Spleen (tissue), 11 donors: ENCODE measurements around the gene RECK. TPM values are rescaled to one million over a fixed set of nuclear protein-coding genes. Genes with fewer than 3 reads are reported as not detected.

ENCODE experiments used
- DNase-seq: peaks from one replicate; pipeline ENCODE4 v3.0.0-alpha.2; 2020
- H3K27ac ChIP-seq, 8 donors: fragments of 200-600 bp; sonication (generic) in 7 of 8; 1 replicate in 4 of 8; 2 replicates in 4 of 8; pipeline versions ENCODE4 v1.5.0 to v1.8.0; 2016 to 2021; ENCODE audit warnings: inconsistent platforms in 4 of 8, mild to moderate bottlenecking in 4 of 8, moderate library complexity in 1 of 8
- H3K27me3 ChIP-seq, 7 donors: fragments of 200-600 bp; sonication (generic) in 6 of 7; replicated peaks in 1 of 7; 1 replicate in 4 of 7; 2 replicates in 3 of 7; pipeline versions ENCODE4 v1.5.0 to v1.8.0; 2016 to 2021; ENCODE audit warnings: inconsistent platforms in 3 of 7, mild to moderate bottlenecking in 1 of 7
- H3K36me3 ChIP-seq, 6 donors: fragments of 200-600 bp; sonication (generic) in 5 of 6; 1 replicate in 4 of 6; 2 replicates in 2 of 6; pipeline versions ENCODE4 v1.5.0 to v1.8.0; 2016 to 2021; ENCODE audit warnings: inconsistent platforms in 2 of 6
- H3K4me1 ChIP-seq, 6 donors: fragments of 200-600 bp; sonication (generic) in 5 of 6; 1 replicate in 3 of 6; 2 replicates in 3 of 6; pipeline versions ENCODE4 v1.5.0 to v1.8.0; 2016 to 2021; ENCODE audit warnings: inconsistent platforms in 3 of 6
- H3K4me3 ChIP-seq, 8 donors: fragments of 200-600 bp; sonication (generic) in 7 of 8; 1 replicate in 4 of 8; 2 replicates in 4 of 8; pipeline versions ENCODE4 v1.5.0 to v1.8.0; 2016 to 2021; ENCODE audit warnings: inconsistent platforms in 4 of 8, mild to moderate bottlenecking in 4 of 8, moderate library complexity in 2 of 8
- H3K9me3 ChIP-seq, 8 donors: fragments of 200-600 bp; sonication (generic) in 7 of 8; 1 replicate in 4 of 8; 2 replicates in 4 of 8; pipeline versions ENCODE4 v1.5.0 to v1.8.0; 2016 to 2021; ENCODE audit warnings: inconsistent platforms in 4 of 8
- POLR2A ChIP-seq, 3 donors: fragments of 450-650 bp; IDR thresholded peaks; one replicate each; pipeline ENCODE4 v1.5.1; 2017; ENCODE audit warnings: antibody characterized with exemption in 3 of 3, mild to moderate bottlenecking in 1 of 3
- POLR2AphosphoS5 ChIP-seq, 3 donors: sonication (generic); formaldehyde crosslinking; IDR thresholded peaks; one replicate each; pipeline ENCODE4 v1.5.1; 2017; ENCODE audit warnings: antibody characterized with exemption in 3 of 3
- WGBS, 5 donors: extraction: QIAGEN DNeasy Blood & Tissue Kit in 3 of 5; methylation state at CpG; one replicate each; pipeline versions ENCODE4 v1.1.5 to v1.1.7; 2013 to 2018; 5-methylcytosine and 5-hydroxymethylcytosine counted together
- intact Hi-C: fragments of 100-400 bp; cut with DNase I; formaldehyde crosslinking; loops from one replicate; pipeline ENCODE4 v1.15.0; 2023; ENCODE audit warnings: low total_unique reads
- polyA plus RNA-seq, 3 donors: library from polyadenylated mRNA; stranded (reverse); fragments of 200-250 nt; gene quantifications; one replicate each; pipeline ENCODE4 v1.2.1, GENCODE V29; 2013
- total RNA-seq, 7 donors: library from RNA; depleted of rRNA in 3 of 7; stranded (reverse); fragments of >200 nt in 3 of 7; fragmentation: NEBNext Ultra II Directional in 4 of 7; extraction: Animal tissue kit (Norgen Biotek cat#: 25700) in 4 of 7; gene quantifications; one replicate each; pipeline versions ENCODE4 v1.1.0 to v1.2.1, GENCODE V29; 2016 to 2021
- TF ChIP-seq, protein P1 (sequence below), 11 experiments: fragments of 200-600 bp in 7 of 11; fragments of 450-650 bp in 4 of 11; sonication (generic) in 4 of 11; IDR thresholded peaks in 8 of 11; conservative IDR thresholded peaks in 3 of 11; 1 replicate in 7 of 11; 2 replicates in 4 of 11; pipeline versions ENCODE4 v1.4.0 to v1.8.0; 2016 to 2021; ENCODE audit warnings: antibody characterized with exemption in 11 of 11, inconsistent platforms in 4 of 11, mild to moderate bottlenecking in 1 of 11
- donor health status: healthy with polysubstance abuse.
- donor health status: DM: no; HTN: no; CAD: no; lungs with moderate emphysema.
- donor health status: DM: no; HTN: no; CAD: no.
- donor health status: Bipolar disorder and iron deficiency.
- donor health status: healthy.
- donor health status: DM: no; HTN: no; CAD: no.
- donor health status: DM: yes; HTN: yes; CAD: no.

Gene RECK
- total and polyA plus RNA-seq, 10 donors: 2.7 to 16.0 (median 9.8) TPM

DNA sequence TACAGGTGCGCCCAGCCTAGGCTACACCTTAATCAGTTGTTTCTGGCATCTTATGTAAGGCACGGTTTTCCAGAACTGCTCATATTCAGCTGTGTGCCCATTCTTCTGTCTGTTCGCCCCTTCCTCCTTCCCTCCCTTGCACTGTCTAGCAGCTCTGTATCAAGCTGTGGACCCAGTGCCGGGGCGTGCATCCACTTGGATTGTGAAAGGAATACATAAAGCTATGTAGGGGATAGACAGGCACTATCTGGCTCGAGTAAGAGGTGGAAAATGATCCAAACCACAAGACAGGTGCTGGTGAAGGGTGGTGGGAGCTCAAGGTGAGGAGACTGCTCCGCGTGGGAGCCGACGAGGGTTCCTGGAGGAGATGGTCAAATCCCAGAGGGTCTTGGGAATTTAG, 101.8 kb downstream of the RECK start:
- peaks cover 46 to 81% (median 73%) of the 10 kb centered on the region in 6 donors for H3K4me1 ChIP-seq
- peaks cover 0 to 9% (median 0%) of the 10 kb centered on the region in 6 donors for H3K36me3 ChIP-seq
- peaks cover 0 to 4% (median 0%) of the 10 kb centered on the region in 7 donors for H3K27me3 ChIP-seq
- WGBS, 5 donors: 94 to 96% (median 96%) methylated on average over 10 of the region's 10 CpGs
- H3K4me3 ChIP-seq: peak overlapping the region in 1 of 8 donors; percentile 74
- intact Hi-C loops: no loop called here
- TF ChIP-seq, protein P1, sequence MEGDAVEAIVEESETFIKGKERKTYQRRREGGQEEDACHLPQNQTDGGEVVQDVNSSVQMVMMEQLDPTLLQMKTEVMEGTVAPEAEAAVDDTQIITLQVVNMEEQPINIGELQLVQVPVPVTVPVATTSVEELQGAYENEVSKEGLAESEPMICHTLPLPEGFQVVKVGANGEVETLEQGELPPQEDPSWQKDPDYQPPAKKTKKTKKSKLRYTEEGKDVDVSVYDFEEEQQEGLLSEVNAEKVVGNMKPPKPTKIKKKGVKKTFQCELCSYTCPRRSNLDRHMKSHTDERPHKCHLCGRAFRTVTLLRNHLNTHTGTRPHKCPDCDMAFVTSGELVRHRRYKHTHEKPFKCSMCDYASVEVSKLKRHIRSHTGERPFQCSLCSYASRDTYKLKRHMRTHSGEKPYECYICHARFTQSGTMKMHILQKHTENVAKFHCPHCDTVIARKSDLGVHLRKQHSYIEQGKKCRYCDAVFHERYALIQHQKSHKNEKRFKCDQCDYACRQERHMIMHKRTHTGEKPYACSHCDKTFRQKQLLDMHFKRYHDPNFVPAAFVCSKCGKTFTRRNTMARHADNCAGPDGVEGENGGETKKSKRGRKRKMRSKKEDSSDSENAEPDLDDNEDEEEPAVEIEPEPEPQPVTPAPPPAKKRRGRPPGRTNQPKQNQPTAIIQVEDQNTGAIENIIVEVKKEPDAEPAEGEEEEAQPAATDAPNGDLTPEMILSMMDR (IDR thresholded peaks at IDR 0.05 in 8 of 11, conservative IDR thresholded peaks at IDR 0.05 in 3 of 11): no peak
- no peak for TF ChIP-seq POLR2A (IDR thresholded peaks at IDR 0.05)
- no peak for TF ChIP-seq POLR2AphosphoS5 (IDR thresholded peaks at IDR 0.05)
- no peaks in the 10 kb centered on the region for H3K9me3 ChIP-seq
- peak overlapping the region in 6 of 8 donors; percentile 13 to 95 (median 91) for H3K27ac ChIP-seq
- no peak for DNase-seq

- H3K9me3 ChIP-seq: no peaks in the 10 kb centered on the region
- H3K4me1 ChIP-seq: peaks cover 50 to 85% (median 77%) of the 10 kb centered on the region in 6 donors
- intact Hi-C loops: no loop called here
- TF ChIP-seq, protein P1 (IDR thresholded peaks at IDR 0.05 in 8 of 11, conservative IDR thresholded peaks at IDR 0.05 in 3 of 11): no peak
- TF ChIP-seq POLR2A (IDR thresholded peaks at IDR 0.05) (no peak), POLR2AphosphoS5 (IDR thresholded peaks at IDR 0.05) (no peak)
- WGBS, 5 donors: 94 to 99% (median 98%) methylated on average over 5 of the region's 5 CpGs
- no peak for DNase-seq
- H3K27me3 ChIP-seq: peaks cover 0 to 4% (median 0%) of the 10 kb centered on the region in 7 donors
- peak overlapping the region in 6 of 8 donors; percentile 13 to 95 (median 91) for H3K27ac ChIP-seq
- H3K36me3 ChIP-seq: peaks cover 0 to 9% (median 0%) of the 10 kb centered on the region in 6 donors
- H3K4me3 ChIP-seq: peak overlapping the region in 1 of 8 donors; percentile 74
Measured at GRCh38 chr9:36138901-36139300, 102.2 kb downstream of the RECK start.

DNA sequence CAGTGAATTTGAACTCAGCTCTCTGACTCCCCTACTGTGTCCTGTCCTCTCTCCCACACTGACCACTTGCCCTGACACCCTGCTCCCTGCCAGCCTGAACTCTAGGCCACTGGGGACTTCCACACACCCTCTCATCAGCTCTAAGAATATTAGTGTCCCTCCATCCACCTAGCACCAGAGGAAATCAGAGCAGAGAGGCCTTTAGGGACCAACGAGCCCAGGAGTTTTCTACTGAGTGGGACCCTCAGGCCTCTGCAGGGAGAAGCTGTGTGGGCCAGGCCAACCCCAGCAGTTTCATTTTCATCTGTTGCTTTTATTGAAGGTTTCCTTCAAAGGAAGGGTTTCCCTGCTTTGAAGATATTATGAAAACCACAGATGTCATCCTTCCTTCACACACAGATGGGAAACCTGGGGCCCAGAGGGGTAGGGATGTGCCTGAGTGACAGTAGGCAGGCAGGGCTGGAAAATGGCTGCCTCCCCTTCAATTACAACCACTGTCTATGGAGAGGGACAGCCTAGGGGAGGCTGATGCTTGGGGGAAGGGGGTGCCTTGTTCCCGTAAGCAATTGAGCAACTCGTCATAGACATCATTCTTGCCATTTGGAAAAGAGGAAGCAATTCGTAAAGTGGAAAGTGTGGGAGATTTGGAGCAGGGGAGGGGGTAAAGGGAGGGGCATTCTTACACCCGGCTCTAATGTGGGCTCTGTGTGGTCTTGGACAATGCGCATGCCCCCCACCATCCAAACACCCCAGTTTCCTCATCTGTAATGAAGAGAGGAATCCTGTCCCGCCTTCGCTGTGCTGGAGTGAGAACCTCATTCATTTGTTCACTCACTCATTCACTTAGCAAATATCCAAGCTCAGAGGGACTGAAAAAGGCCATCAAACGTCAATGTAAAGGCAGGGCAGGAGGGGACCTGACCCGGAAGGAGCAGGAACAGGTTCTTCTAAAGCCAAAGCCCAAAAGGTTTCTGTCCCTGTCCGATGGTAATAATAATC, 103.7 kb downstream of the RECK start:
- H3K36me3 ChIP-seq: peaks cover 0 to 9% (median 0%) of the 10 kb centered on the region in 6 donors
- peak; percentile 73 for DNase-seq
- TF ChIP-seq POLR2A (IDR thresholded peaks at IDR 0.05) (no peak), POLR2AphosphoS5 (IDR thresholded peaks at IDR 0.05) (peak in 1 of 3 donors; percentile 70)
- TF ChIP-seq, protein P1 (IDR thresholded peaks at IDR 0.05 in 8 of 11, conservative IDR thresholded peaks at IDR 0.05 in 3 of 11): no peak
- H3K4me3 ChIP-seq: peak overlapping the region in 1 of 8 donors; percentile 41
- H3K27me3 ChIP-seq: peaks cover 0 to 4% (median 0%) of the 10 kb centered on the region in 7 donors
- 55 to 69% (median 60%) methylated on average over 11 of the region's 11 CpGs for WGBS, 5 donors
- H3K27ac ChIP-seq: peak overlapping the region; percentile 60 to 95 (median 90)
- H3K9me3 ChIP-seq: no peaks in the 10 kb centered on the region
- intact Hi-C loops: no loop called here
- peaks cover 61 to 97% (median 91%) of the 10 kb centered on the region in 6 donors for H3K4me1 ChIP-seq

GRCh38 chr9:36141288-36141687, 104.6 kb downstream of the RECK start:
- DNase-seq: peak; percentile 74
- H3K36me3 ChIP-seq: peaks cover 0 to 12% (median 0%) of the 10 kb centered on the region in 6 donors
- H3K4me1 ChIP-seq: peaks cover 57 to 97% (median 86%) of the 10 kb centered on the region in 6 donors
- H3K27ac ChIP-seq: peak overlapping the region in 7 of 8 donors; percentile 62 to 95 (median 90)
- intact Hi-C loops: no loop called here
- peaks cover 0 to 8% (median 0%) of the 10 kb centered on the region in 8 donors for H3K9me3 ChIP-seq
- peaks cover 0 to under 1% (median 0%) of the 10 kb centered on the region in 7 donors for H3K27me3 ChIP-seq
- 79 to 85% (median 83%) methylated on average over 4 of the region's 4 CpGs for WGBS, 5 donors
- TF ChIP-seq POLR2AphosphoS5 (IDR thresholded peaks at IDR 0.05): no peak
- TF ChIP-seq, protein P1 (IDR thresholded peaks at IDR 0.05 in 8 of 11, conservative IDR thresholded peaks at IDR 0.05 in 3 of 11): peak in 2 of 11 experiments; percentile 13 to 16
- H3K4me3 ChIP-seq: peak overlapping the region in 1 of 8 donors; percentile 2
